ENCODE data around the gene FAIM. TPM values are rescaled to one million over a fixed set of nuclear protein-coding genes. Genes with fewer than 3 reads are reported as not detected.

The FAIM gene
- total RNA-seq, 1 experiment from 2014 or later: 6.4 TPM

GRCh38 chr3:138573138-138573537 is 35.4 kb upstream of the FAIM start:
- Mint-ChIP-seq H3K36me3 (peaks cover 50% of the 10 kb centered on the region), H3K9me3 (peaks cover 39% of the 10 kb centered on the region)
- CTCF ChIA-PET: no interaction called here

More at GRCh38 chr3:138573138-138573537, 35.4 kb upstream of the FAIM start:
- H3K4me1 Mint-ChIP-seq: no peaks in the 10 kb centered on the region; the same call in 1 of the 2 replicates
- POLR2A ChIA-PET: no interaction called here
- H3K4me3 Mint-ChIP-seq: no peak overlapping the region
- no peak for DNase-seq (ENCODE audit: low spot score)
- TF ChIP-seq TP53 (CRISPR knock-in tag; IDR thresholded peaks at IDR 0.05) (no peak), NFE2L1 (CRISPR knock-in tag; IDR thresholded peaks at IDR 0.05) (no peak), HMGXB4 (CRISPR knock-in tag; IDR thresholded peaks at IDR 0.05) (no peak), ZNF281 (CRISPR knock-in tag; IDR thresholded peaks at IDR 0.05) (no peak), RORB (CRISPR knock-in tag; IDR thresholded peaks at IDR 0.05) (no peak), TEAD4 (CRISPR knock-in tag; IDR thresholded peaks at IDR 0.05) (no peak), ATF2 (CRISPR knock-in tag; IDR thresholded peaks at IDR 0.05; ENCODE audit: borderline replicate concordance, low read depth) (no peak), AR (CRISPR knock-in tag; IDR thresholded peaks at IDR 0.05) (no peak), IRF1 (CRISPR knock-in tag; IDR thresholded peaks at IDR 0.05) (no peak), JAZF1 (CRISPR knock-in tag; IDR thresholded peaks at IDR 0.05) (no peak), FOXK1 (CRISPR knock-in tag; IDR thresholded peaks at IDR 0.05) (no peak), ERG (CRISPR knock-in tag; IDR thresholded peaks at IDR 0.05) (no peak), CTCF (IDR thresholded peaks at IDR 0.05) (no peak), E2F4 (CRISPR knock-in tag; IDR thresholded peaks at IDR 0.05; ENCODE audit: borderline replicate concordance, low read depth) (no peak), E2F5 (CRISPR knock-in tag; IDR thresholded peaks at IDR 0.05) (no peak), USF1 (CRISPR knock-in tag; IDR thresholded peaks at IDR 0.05) (no peak), GTF2I (CRISPR knock-in tag; conservative IDR thresholded peaks at IDR 0.05) (no peak), NR2C2 (CRISPR knock-in tag; IDR thresholded peaks at IDR 0.05) (no peak), ESRRA (CRISPR knock-in tag; IDR thresholded peaks at IDR 0.05; ENCODE audit: borderline replicate concordance) (no peak), ZNF416 (CRISPR knock-in tag; IDR thresholded peaks at IDR 0.05) (no peak)
- H3K27ac Mint-ChIP-seq: no peak overlapping the region
- H3K27me3 Mint-ChIP-seq (ENCODE audit: low read depth): no peaks in the 10 kb centered on the region
- ATAC-seq: no peak

Measured in WTC11 (cell line).